Erythroblast (primary cell): ENCODE data around the gene BMAL1.

Experiments
- GATA1 ChIP-seq: IDR thresholded peaks from 2 replicates; pipeline ENCODE4 v1.6.1; 2011; ENCODE audit warnings: low read depth, mild to moderate bottlenecking, control low read depth, low read length, moderate library complexity
- POLR2A ChIP-seq: IDR thresholded peaks from 2 replicates; pipeline ENCODE4 v1.6.1; 2011; ENCODE audit warnings: mild to moderate bottlenecking, low read length

DNA sequence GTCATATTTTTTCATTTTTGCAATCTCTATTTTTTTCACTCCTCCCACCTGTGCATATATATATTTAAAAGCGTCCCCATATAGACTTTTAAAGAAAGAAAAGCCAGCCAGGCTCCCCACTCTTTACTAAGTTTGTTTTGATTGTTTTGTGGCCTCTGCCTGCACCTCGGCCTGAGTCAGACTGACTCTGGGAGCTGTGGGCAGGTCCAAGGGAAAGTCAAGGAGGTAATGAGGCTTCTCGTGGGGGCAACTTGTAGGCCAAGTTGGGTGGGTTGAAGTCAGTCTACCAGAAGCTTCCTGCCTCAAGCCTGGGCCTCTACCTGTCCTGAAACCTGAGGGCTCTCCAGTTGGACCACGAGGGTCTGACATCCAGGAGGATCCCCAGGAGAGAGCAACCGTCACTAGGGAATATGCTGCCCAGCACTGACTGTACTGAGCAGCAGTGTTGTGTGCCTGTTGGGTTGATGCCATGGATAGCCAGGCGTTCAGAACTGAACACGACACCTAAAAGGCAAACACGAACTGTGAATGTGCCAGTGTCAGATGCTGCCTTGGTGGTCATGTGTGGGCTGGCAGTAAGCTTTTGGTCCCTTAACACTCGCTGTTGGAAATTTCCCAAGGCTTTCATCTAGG is 58.8 kb downstream of the BMAL1 start:
- TF ChIP-seq POLR2A (no peak), GATA1 (no peak)
